IPS-18a (cell line): ENCODE data around the gene ZBED4.

Experiments
- H3K27ac ChIP-seq: one replicate; pipeline ENCODE4 v1.5.1; 2013; ENCODE audit warnings: low read length
- H3K27me3 ChIP-seq: one replicate; pipeline ENCODE4 v1.6.1; 2013; ENCODE audit warnings: mild to moderate bottlenecking, low read length; ENCODE audit not compliant: control insufficient read depth, insufficient read depth
- H3K36me3 ChIP-seq: one replicate; pipeline ENCODE4 v1.6.1; 2013; ENCODE audit warnings: low read depth, low read length; ENCODE audit not compliant: control insufficient read depth
- H3K4me1 ChIP-seq: one replicate; pipeline ENCODE4 v1.6.1; 2013; ENCODE audit warnings: low read depth, low read length; ENCODE audit not compliant: control insufficient read depth
- H3K4me3 ChIP-seq: one replicate; pipeline ENCODE4 v1.5.1; 2013; ENCODE audit warnings: low read length
- H3K9ac ChIP-seq: one replicate; pipeline ENCODE4 v1.6.1; 2013; ENCODE audit warnings: mild to moderate bottlenecking, low read length, moderate library complexity
- H3K9me3 ChIP-seq: one replicate; pipeline ENCODE4 v1.6.1; 2013; ENCODE audit warnings: low read depth, low read length; ENCODE audit not compliant: control insufficient read depth

Gene ZBED4

DNA sequence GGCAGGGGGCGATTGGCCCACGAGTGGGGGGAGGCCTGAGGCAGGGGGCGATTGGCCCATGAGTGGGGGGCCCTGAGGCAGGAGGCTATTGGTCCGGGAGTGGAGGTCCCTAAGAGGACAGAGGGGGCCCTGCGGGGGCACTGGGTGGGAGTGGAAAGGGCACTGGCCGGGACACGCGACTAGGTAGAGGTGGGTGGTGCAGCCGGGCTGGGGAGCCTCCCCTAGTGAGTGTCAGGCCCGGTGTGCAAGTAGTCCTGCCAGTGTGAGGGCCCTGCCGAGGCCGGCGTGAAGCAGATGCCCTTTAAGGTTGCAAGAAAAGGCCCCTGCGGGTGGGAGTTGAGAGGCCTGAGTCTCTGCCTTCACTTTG, 25.1 kb upstream of the ZBED4 start:
- Histone ChIP-seq H3K36me3 (peaks cover 13% of the 10 kb centered on the region), H3K9ac (no peak overlapping the region), H3K4me1 (no peaks in the 10 kb centered on the region), H3K27ac (no peak overlapping the region), H3K9me3 (no peaks in the 10 kb centered on the region), H3K27me3 (no peaks in the 10 kb centered on the region), H3K4me3 (no peak overlapping the region)

DNA sequence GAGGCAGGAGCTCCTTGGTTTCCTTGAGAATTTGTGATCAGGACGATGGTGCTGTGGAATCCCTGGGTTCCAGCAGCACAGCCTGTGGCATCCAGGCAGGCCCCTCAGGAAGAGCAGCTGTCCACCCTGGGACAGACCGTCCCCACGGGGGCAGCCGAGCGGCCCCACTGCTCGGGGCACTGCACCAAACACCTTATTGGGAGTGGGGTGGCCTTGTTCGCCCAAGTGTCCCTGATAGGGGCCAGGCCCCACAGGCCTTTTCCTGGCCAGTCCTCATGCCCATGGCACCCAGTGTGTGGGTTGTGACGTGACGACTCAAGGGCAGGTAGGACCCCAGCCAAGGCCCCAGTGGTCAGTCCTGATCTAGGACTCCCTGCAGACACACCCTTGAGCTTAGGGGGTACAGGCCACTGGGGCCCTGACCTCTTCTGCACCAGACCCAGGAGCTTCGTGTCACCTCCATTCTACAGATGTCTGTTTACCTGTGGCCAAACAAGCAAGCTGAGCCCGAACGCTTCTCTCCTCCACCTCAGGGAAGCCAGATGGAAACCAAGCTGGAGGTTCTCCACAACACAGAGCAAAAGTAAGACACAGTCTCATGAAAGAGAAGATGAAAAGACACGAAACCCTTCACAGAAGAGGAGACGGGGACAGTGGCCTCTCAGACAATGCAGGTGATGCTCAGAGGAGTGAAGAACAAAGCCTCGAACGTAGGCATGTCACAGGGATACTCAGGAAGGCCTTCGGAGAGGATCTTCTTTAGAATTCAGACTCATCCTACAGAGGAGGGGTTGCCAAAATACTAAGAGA, 24.4 kb upstream of the ZBED4 start:
- H3K4me1 ChIP-seq = no peaks in the 10 kb centered on the region
- H3K9ac ChIP-seq = no peak overlapping the region
- H3K9me3 ChIP-seq = no peaks in the 10 kb centered on the region
- no peak overlapping the region for H3K27ac ChIP-seq
- no peaks in the 10 kb centered on the region for H3K27me3 ChIP-seq
- H3K4me3 ChIP-seq = no peak overlapping the region
- H3K36me3 ChIP-seq = peaks cover 6% of the 10 kb centered on the region

DNA sequence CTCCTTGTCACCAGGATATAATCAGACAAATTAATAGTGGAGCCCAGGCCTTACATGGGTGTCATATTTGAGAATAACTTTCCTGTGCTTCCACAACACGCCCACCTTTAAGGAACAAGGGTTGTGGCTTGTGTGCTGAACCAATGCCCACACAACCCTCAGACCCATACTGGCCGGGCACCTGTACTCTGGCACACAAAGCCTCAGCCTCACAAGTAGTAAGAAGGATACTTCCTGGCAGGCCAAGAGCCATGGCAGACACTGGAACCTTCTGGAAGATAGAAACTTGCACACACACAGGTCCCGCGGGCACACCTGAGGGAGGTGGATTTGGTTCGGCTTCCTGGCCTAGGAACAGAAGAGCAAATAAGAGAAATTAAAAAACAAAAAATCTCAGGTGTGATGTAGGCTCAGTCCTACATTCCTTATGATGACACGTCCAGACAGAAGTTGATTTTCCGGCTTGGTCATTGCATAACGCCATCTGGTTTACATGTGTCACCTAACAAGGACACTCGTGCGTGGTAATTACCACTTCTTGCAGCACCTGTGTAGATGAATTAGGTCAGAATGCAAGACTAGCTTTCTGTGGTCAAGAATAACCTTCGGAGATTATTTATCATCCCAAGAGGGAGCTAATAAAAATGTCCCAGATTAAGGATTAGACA, 20.2 kb upstream of the ZBED4 start:
- H3K4me1 ChIP-seq = no peaks in the 10 kb centered on the region
- H3K27ac ChIP-seq = no peak overlapping the region
- H3K9ac ChIP-seq = no peak overlapping the region
- H3K9me3 ChIP-seq = no peaks in the 10 kb centered on the region
- no peaks in the 10 kb centered on the region for H3K27me3 ChIP-seq
- H3K36me3 ChIP-seq = no peaks in the 10 kb centered on the region
- no peak overlapping the region for H3K4me3 ChIP-seq

DNA sequence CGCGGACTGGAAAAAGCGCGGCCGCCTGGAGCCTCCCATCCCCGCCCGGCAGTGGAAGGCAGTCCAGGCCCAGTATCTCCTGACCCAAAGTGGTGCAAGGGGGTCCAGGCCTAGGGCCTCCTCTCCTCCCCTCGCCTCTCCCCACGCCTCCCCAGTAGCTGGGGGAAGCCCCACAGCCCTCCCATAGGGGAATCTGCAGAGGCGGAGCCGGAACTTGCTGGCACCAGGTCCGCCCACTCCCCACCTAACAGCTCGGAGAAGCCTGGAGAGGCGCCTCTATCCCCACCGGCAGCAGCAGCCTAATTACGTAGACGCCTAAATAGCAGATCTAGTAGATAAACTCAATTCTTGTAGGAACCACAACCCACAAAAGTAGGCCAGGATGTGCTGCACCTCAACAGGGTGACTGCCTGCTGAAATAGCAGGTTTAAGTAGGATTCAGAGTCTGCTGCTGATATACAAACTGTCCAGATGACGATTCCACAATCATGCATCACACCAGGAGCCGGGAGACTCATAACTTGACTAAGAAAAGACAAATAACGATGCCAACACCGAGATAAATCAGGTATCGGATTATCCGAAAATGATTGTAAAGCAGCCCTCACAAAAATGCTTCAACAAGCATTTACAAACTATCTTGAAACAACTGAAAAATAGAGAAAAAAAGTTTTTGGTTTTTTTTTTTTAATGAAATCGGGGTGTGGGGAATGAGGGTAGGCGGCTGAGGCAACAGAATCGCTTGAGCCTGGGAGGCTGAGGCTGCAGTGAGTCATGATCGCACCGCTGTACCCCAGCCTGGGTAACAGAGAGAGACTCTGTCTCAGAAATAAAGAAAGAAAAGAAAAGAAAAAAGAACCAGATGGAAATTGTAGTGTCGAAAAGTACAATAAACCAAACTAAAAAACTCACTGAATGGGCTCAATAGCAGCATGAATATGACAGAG, 14.6 kb upstream of the ZBED4 start:
- Histone ChIP-seq H3K27ac (no peak overlapping the region), H3K9me3 (no peaks in the 10 kb centered on the region), H3K4me3 (no peak overlapping the region), H3K36me3 (no peaks in the 10 kb centered on the region), H3K9ac (no peak overlapping the region), H3K27me3 (peaks cover 4% of the 10 kb centered on the region), H3K4me1 (peaks cover 2% of the 10 kb centered on the region)

DNA sequence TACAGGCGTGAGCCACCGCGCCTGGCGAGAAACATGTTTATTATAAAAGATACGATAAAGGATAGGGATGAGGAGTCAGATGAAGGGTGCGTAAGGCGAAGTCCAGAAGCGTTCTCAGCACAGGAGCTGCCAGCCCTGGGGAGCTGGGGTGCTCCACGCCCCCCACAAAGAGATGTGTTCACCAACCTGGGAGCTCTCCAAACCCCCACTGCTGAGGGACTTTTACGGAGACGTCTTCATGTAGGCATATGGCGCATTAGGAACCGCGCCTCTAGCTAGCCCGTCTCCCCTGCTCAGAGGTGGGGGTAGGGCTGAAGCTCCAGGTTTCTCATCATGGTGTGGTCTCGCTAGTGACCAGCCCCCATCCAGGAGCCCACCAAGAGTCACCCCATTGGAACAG, 8.4 kb upstream of the ZBED4 start:
- Histone ChIP-seq H3K27me3 (peaks cover 63% of the 10 kb centered on the region), H3K9ac (no peak overlapping the region), H3K27ac (no peak overlapping the region), H3K4me3 (no peak overlapping the region), H3K36me3 (no peaks in the 10 kb centered on the region), H3K4me1 (no peaks in the 10 kb centered on the region), H3K9me3 (no peaks in the 10 kb centered on the region)

DNA sequence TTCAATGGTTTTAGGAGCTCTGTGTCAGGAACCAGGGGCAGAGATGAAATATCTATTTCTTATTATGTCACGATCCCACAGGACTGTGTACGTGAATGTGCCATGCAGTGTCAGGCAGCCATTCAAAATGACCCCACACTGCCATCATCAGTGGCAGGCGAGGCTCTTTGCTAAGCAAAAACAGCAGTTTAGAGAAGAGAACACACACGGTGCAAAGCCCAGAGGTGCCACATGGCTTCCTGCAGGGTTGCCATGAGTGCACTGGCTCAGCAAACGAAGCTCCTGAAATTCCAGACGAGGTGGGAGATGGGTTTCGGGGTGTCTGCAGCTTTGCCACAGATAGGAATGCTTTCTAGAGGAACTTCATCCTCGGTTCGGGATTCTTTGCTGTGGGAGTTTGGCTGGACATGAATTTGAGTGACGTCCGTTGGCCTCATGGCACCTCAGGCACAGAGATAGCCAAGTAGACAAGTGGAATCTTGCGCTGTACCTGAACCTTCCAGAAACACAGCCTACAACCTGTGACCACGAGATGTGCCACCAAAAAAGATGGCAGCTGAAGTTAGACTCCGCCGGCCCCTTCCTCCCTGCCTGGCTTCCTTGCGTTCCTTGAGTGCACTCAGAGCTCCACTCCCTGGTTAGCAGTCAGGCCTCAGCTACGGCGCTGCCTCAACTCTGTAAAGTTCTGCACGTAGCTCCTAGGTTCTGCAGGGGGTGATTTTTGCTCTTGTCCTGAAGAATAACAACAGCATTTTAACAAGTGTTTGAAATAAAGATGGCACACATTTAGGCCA, 7.8 kb upstream of the ZBED4 start:
- Histone ChIP-seq H3K9ac (no peak overlapping the region), H3K27ac (no peak overlapping the region), H3K27me3 (peaks cover 69% of the 10 kb centered on the region), H3K36me3 (no peaks in the 10 kb centered on the region), H3K9me3 (no peaks in the 10 kb centered on the region), H3K4me3 (no peak overlapping the region), H3K4me1 (no peaks in the 10 kb centered on the region)

DNA sequence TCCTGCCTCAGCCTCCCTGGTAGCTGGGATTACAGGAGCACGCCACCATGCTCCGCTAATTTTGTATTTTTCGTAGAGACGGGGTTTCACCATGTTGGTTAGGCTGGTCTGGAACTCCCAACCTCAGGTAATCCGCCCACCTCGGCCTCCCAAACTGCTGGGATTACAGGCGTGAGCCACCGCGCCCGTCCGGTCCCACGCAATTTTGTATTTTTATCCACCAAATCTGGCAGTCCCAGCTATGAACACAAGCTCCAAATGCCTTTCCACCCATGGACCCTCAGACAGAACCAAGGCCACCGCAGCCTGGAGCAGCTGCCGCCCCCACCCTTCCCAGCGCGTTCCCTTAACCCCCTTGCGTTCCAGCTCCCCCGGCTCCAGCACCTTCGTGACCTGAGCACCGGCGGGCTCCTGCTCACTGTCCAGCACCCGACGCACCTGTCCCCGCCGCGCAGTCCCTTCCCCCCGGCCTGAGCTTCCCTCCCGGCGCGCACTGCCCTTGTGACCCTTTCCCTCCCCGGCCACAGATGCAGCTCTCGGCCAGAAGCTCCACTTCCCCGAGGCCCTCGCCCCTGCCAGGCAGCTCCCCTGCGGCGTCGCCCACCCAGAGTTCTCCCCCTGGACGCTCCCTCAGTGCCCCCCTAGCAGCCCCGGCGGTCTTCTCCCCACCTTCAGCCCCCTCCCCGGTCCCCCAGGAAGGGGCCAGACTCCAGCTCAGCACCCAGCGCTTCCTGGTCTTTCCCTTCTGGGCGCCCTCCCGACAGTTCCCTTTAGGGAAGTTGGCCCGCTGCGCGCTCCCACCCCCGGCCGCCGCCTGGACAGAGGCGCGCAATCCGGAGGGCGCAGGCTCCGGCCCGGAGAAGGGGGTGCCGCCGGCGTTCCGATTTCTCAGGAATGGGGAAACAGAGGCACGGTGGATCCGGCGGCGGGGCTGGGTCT, 5.6 kb upstream of the ZBED4 start:
- Histone ChIP-seq H3K36me3 (no peaks in the 10 kb centered on the region), H3K27me3 (peaks cover 91% of the 10 kb centered on the region), H3K27ac (no peak overlapping the region), H3K9me3 (no peaks in the 10 kb centered on the region), H3K4me1 (no peaks in the 10 kb centered on the region), H3K9ac (no peak overlapping the region), H3K4me3 (peak overlapping the region; percentile 44)

DNA sequence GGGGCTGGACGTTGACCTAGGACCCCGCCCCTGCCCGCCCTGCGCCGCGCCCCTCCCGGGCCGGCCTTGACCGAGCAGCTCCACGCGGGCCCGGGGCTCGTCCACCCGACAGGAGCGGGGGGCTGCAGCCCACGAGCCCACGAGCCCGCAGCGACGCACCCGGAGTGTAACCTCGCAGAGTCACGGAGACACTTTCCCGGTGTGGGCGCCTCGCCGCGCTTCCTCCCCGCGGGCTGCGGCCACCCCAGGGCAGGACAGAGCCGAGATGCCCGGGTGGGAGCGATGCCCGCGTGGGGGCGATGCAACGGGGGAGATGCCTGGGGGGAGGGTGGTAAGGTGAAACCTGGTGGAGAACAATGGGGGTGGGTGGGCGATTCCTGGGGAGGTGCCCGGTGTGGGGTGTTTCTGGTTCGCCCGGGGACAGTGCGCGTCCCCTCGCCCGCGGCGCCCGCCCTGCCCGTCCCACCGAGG, 4.9 kb upstream of the ZBED4 start:
- Histone ChIP-seq H3K9ac (no peak overlapping the region), H3K9me3 (no peaks in the 10 kb centered on the region), H3K27ac (no peak overlapping the region), H3K4me1 (no peaks in the 10 kb centered on the region), H3K4me3 (peak overlapping the region; percentile 44), H3K36me3 (no peaks in the 10 kb centered on the region), H3K27me3 (peaks cover 91% of the 10 kb centered on the region)

DNA sequence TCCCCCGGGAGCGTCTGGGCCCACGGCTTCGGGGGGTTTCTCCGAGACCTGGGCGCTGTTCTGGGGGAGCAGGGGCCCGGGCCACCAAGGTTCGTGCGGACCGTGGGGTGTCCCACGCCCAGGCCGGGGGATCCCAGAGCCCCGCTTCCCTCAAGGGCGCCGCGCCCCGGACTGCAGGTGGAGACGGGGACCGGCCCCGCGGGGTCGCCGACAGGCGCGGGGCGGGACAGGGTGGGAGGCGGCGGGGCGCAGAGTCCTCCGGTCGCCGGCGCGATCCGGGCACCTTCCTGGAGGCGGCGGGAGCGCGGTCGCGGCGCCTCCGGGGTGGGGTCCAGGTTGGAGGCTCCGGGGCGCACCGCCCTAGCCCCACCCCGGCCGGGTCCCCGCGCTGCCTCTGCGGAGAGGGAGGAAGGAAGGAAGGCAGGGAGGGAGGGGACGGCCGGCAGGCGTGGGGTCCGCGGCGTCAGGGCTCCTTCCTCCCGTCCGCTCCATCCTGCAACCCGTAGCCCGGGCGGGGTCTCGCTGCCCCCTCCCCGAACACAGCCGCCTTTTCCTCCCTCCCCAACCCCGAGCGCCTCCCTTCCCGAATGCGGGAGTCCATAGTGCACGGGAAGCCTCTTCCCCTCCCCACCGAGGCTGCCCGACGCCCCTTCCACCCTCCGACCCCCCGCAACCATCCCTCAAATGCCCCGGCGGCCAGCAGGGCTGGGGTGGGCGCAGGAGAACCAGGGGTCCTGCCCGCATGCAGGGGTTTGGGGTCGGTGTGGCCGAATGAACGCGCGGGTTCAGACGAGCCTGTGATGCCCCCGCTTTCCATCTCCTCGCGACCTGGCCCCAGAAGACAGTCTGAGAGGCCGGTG, 4.3 kb upstream of the ZBED4 start:
- Histone ChIP-seq H3K4me3 (peak overlapping the region; percentile 44), H3K4me1 (no peaks in the 10 kb centered on the region), H3K9ac (no peak overlapping the region), H3K27me3 (peaks cover 87% of the 10 kb centered on the region), H3K9me3 (no peaks in the 10 kb centered on the region), H3K36me3 (no peaks in the 10 kb centered on the region), H3K27ac (no peak overlapping the region)
